Stimulated activated CD8-positive, alpha-beta memory T cell treated with anti-CD3 and anti-CD28 coated beads, Interleukin-12 subunit alpha, Interleukin-12 subunit beta, amount 100 ng/mL, for 24 hours (primary cell): Measurements from ENCODE around the gene LONP2.
"Not testable (repeated sequence)": the region's sequence is repeated elsewhere in the genome, so short reads cannot be mapped to it uniquely, and the experiment has no call there.

ENCODE experiments used
- DNase-seq: peaks from one replicate; pipeline ENCODE4 v3.0.0-alpha.2; 2020; ENCODE audit errors: extremely low read depth

LONP2 gene

GRCh38 chr16:48287239-48287638 is 43.1 kb downstream of the LONP2 start:
- no peak for DNase-seq

GRCh38 chr16:48291303-48291702 is 47.2 kb downstream of the LONP2 start:
- DNase-seq, result no peak

GRCh38 chr16:48291754-48292153 is 47.7 kb downstream of the LONP2 start:
- DNase-seq, result no peak

GRCh38 chr16:48292452-48292851 is 48.4 kb downstream of the LONP2 start:
- DNase-seq, result no peak

GRCh38 chr16:48294724-48295123 is 50.6 kb downstream of the LONP2 start:
- DNase-seq, result no peak

- no peak for DNase-seq
Measured at GRCh38 chr16:48295488-48296281, 51.6 kb downstream of the LONP2 start.

GRCh38 chr16:48299471-48299870 is 55.4 kb downstream of the LONP2 start:
- DNase-seq, result no peak

GRCh38 chr16:48300391-48300856 is 56.3 kb downstream of the LONP2 start:
- no peak for DNase-seq

- DNase-seq, result no peak
Measured at GRCh38 chr16:48308535-48308934, 64.4 kb downstream of the LONP2 start.

GRCh38 chr16:48310908-48311641 is 67.0 kb downstream of the LONP2 start:
- no peak for DNase-seq

GRCh38 chr16:48313905-48314304 is 69.8 kb downstream of the LONP2 start:
- DNase-seq, result not testable (repeated sequence)

- DNase-seq, result no peak
Measured at GRCh38 chr16:48317026-48317425, 72.9 kb downstream of the LONP2 start.

- DNase-seq, result no peak
Measured at GRCh38 chr16:48317614-48318315, 73.7 kb downstream of the LONP2 start.

- DNase-seq, result no peak
Measured at GRCh38 chr16:48318630-48319029, 74.5 kb downstream of the LONP2 start.

- DNase-seq, result no peak
Measured at GRCh38 chr16:48321317-48322036, 77.4 kb downstream of the LONP2 start.

- no peak for DNase-seq
Measured at GRCh38 chr16:48323783-48324775, 80.0 kb downstream of the LONP2 start.

- no peak for DNase-seq
Measured at GRCh38 chr16:48326915-48327314, 82.8 kb downstream of the LONP2 start.

GRCh38 chr16:48329138-48329537 is 85.0 kb downstream of the LONP2 start:
- DNase-seq, result no peak

GRCh38 chr16:48330189-48330840 is 86.2 kb downstream of the LONP2 start:
- DNase-seq, result no peak

GRCh38 chr16:48330841-48331192 is 86.7 kb downstream of the LONP2 start:
- no peak for DNase-seq
